ENCODE measurements around the gene SLBP. TPM values are rescaled to one million over a fixed set of nuclear protein-coding genes. Genes with fewer than 3 reads are reported as not detected.

SLBP gene
- total and polyA plus RNA-seq, 2 of the 8 experiments (the other 6 are each of a cell fraction or from before 2014, with no cell fraction given), result 44.1 to 49.0 TPM

GRCh38 chr4:1716065-1716945, 4.2 kb upstream of the SLBP start:
- Histone ChIP-seq H2BK15ac (ENCODE audit: low read length) (no peak overlapping the region), H3K79me2 (ENCODE audit: control insufficient read depth in 1 of 2, insufficient read depth in 2 of 2, low read length in 2 of 2) (peaks cover 0 to 13% of the 10 kb centered on the region in 2 experiments; a peak in 2 of 4 replicates), H3K4me3 (ENCODE audit: extremely low read depth in 1 of 4, insufficient read depth in 2 of 4, low read depth in 3 of 4, low read length in 4 of 4) (no peak overlapping the region), H3K23ac (ENCODE audit: insufficient read length) (no peak overlapping the region), H3K4me1 (replicated peaks in 1 of 4; ENCODE audit: control insufficient read depth in 3 of 4, insufficient read depth in 4 of 4, low read length in 3 of 4) (peaks cover 0 to 18% (median 11%) of the 10 kb centered on the region in 4 experiments; a peak in 6 of 7 replicates), H4K5ac (ENCODE audit: insufficient read length, low read depth, low read length) (no peak overlapping the region), H4K20me1 (replicated peaks in 1 of 2; ENCODE audit: control insufficient read depth in 1 of 2, insufficient read depth in 2 of 2, low read length in 2 of 2) (peaks cover 3 to 19% of the 10 kb centered on the region in 2 experiments), H2BK120ac (replicated peaks; ENCODE audit: low read depth, low read length) (no peak overlapping the region), H4K91ac (replicated peaks; ENCODE audit: insufficient read length, low read length) (no peak overlapping the region), H3K9me3 (ENCODE audit: insufficient read depth in 2 of 2, low read depth in 1 of 2, low read length in 1 of 2) (no peaks in the 10 kb centered on the region), H3K79me1 (ENCODE audit: low read depth, low read length) (peaks cover 13% of the 10 kb centered on the region), H3K27ac (ENCODE audit: low read depth, low read length) (no peak overlapping the region), H4K8ac (ENCODE audit: extremely low read depth, insufficient read depth, low read length) (no peak overlapping the region), H2AFZ (ENCODE audit: low read length) (no peak overlapping the region), H3K36me3 (ENCODE audit: control insufficient read depth in 2 of 4, insufficient read depth in 4 of 4, low read length in 3 of 4) (peaks cover 0 to 10% (median 4%) of the 10 kb centered on the region in 4 experiments; a peak in 3 of 8 replicates), H3K4ac (replicated peaks; ENCODE audit: insufficient read length, low read depth, low read length) (no peak overlapping the region), H3K18ac (ENCODE audit: extremely low read depth, low read length) (no peak overlapping the region), H2AK5ac (ENCODE audit: low read depth, low read length) (no peak overlapping the region), H3K23me2 (ENCODE audit: low read depth, low read length) (peaks cover 15% of the 10 kb centered on the region), H2BK20ac (ENCODE audit: low read length) (no peak overlapping the region), H3K56ac (replicated peaks; ENCODE audit: insufficient read length, low read depth, low read length) (no peak overlapping the region), H3K14ac (ENCODE audit: insufficient read length) (no peak overlapping the region), H3K27me3 (replicated peaks in 1 of 4; ENCODE audit: control insufficient read depth in 3 of 4, extremely low read depth in 1 of 4, insufficient read depth in 3 of 4, low read length in 3 of 4) (no peaks in the 10 kb centered on the region), H2BK12ac (ENCODE audit: low read depth, low read length) (no peak overlapping the region), H2BK5ac (ENCODE audit: low read depth, low read length) (no peak overlapping the region), H3K4me2 (ENCODE audit: insufficient read depth in 1 of 2, low read depth in 2 of 2, low read length in 2 of 2) (no peak overlapping the region), H3K9ac (replicated peaks in 1 of 4; ENCODE audit: extremely low read depth in 1 of 4, low read depth in 3 of 4, low read length in 3 of 4) (no peak overlapping the region; a peak in 1 of 7 replicates)
- DNase-seq (ENCODE audit: low read depth in 1 of 2, low spot score in 2 of 2) (no peak), FAIRE-seq (no peak)
- POLR2A ChIA-PET (ENCODE audit: partially characterized antibody), result interaction anchor here (0.6 to 1.7 kb wide), 4 partner anchors 10 to 26 kb away, joined by 3 to 4 read pairs (median 3); no protein-coding TSS in a partner anchor
- 86% methylated on average over 13 of the region's 15 CpGs; no CpG with 5 or more reads in 1 of the 2 experiments for WGBS, 2 experiments (ENCODE audit: extremely low coverage in 1 of 2, insufficient coverage in 1 of 2, insufficient read length in 1 of 2, insufficient replicate concordance in 2 of 2, low coverage in 1 of 2, low lambda C conversion rate in 2 of 2, missing lambda C conversion rate in 1 of 2)
- CTCF ChIA-PET (ENCODE audit: partially characterized antibody), result no interaction called here
- TF ChIP-seq CTBP2 (IDR thresholded peaks at IDR 0.05; ENCODE audit: borderline replicate concordance, insufficient read depth, insufficient read length, low read length) (no peak), TEAD4 (IDR thresholded peaks at IDR 0.05; ENCODE audit: low read depth, low read length) (no peak), CHD2 (IDR thresholded peaks at IDR 0.05; ENCODE audit: low read length) (no peak), TAF7 (optimal IDR thresholded peaks at IDR 0.05; ENCODE audit: borderline replicate concordance, low read depth, low read length) (no peak), POU5F1 (IDR thresholded peaks at IDR 0.05; ENCODE audit: low read depth, low read length) (no peak), JUND (IDR thresholded peaks at IDR 0.05; ENCODE audit: low read length) (no peak), EGR1 (IDR thresholded peaks at IDR 0.05; ENCODE audit: borderline replicate concordance, low read depth, low read length) (no peak), MAFK (IDR thresholded peaks at IDR 0.05; ENCODE audit: low read depth, low read length) (no peak)
- TF ChIP-seq, protein P1, sequence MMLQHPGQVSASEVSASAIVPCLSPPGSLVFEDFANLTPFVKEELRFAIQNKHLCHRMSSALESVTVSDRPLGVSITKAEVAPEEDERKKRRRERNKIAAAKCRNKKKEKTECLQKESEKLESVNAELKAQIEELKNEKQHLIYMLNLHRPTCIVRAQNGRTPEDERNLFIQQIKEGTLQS (IDR thresholded peaks at IDR 0.05; ENCODE audit: insufficient read depth, low read depth, low read length), result no peak

Measured in H1 (cell line).